Keratinocyte (primary cell): Measurements from ENCODE around the gene CDC20. TPM values are rescaled to one million over a fixed set of nuclear protein-coding genes. Genes with fewer than 3 reads are reported as not detected.

Experiments used
- DNase-seq: peaks from one replicate; pipeline ENCODE4 v3.0.0-alpha.2; 2011; ENCODE audit warnings: low read depth, missing footprints, low spot score
- FAIRE-seq: peaks from 2 replicates; lab custom pipeline; 2011; peaks lifted over from hg19 to GRCh38; lab: Jason Lieb, UNC
- H2AFZ ChIP-seq: 2 replicates; pipeline ENCODE4 v1.6.0; 2012; ENCODE audit warnings: low read length, control low read depth, inconsistent platforms; ENCODE audit not compliant: control insufficient read depth
- H3K27ac ChIP-seq: 2 replicates; pipeline ENCODE4 v1.5.1; 2011; ENCODE audit warnings: low read length; ENCODE audit not compliant: control insufficient read depth, insufficient read depth
- H3K27me3 ChIP-seq: 3 replicates; pipeline ENCODE4 v1.6.0; 2011; ENCODE audit warnings: low read length; ENCODE audit not compliant: control insufficient read depth, insufficient read depth; ENCODE audit errors: extremely low read depth
- H3K36me3 ChIP-seq, 2 experiments: 2 replicates in 1 of 2; 3 replicates in 1 of 2; pipeline ENCODE4 v1.5.1; 2011; ENCODE audit warnings: low read length in 2 of 2, mild to moderate bottlenecking in 1 of 2; ENCODE audit not compliant: control insufficient read depth in 2 of 2, insufficient read depth in 2 of 2; ENCODE audit errors: extremely low read depth in 1 of 2
- H3K4me1 ChIP-seq: 3 replicates; pipeline ENCODE4 v1.5.1; 2011; ENCODE audit warnings: low read length; ENCODE audit not compliant: control insufficient read depth, insufficient read depth; ENCODE audit errors: extremely low read depth
- H3K4me2 ChIP-seq: 3 replicates; pipeline ENCODE4 v1.6.0; 2011; ENCODE audit warnings: low read depth, low read length; ENCODE audit not compliant: control insufficient read depth, insufficient read depth; ENCODE audit errors: extremely low read depth
- H3K4me3 ChIP-seq, 3 experiments: fragments of 200-600 bp in 1 of 3; sonication (generic) in 1 of 3; 2 replicates in 2 of 3; 3 replicates in 1 of 3; pipeline ENCODE4 v1.5.1; 2011 to 2016; ENCODE audit warnings: low read length in 3 of 3, mild to moderate bottlenecking in 3 of 3, control low read depth in 2 of 3, inconsistent platforms in 1 of 3, low read depth in 1 of 3, mixed read lengths in 1 of 3, mixed run types in 1 of 3, moderate library complexity in 1 of 3; ENCODE audit not compliant: control insufficient read depth in 2 of 3, insufficient read depth in 2 of 3; ENCODE audit errors: extremely low read depth in 1 of 3
- H3K79me2 ChIP-seq: 2 replicates; pipeline ENCODE4 v1.6.0; 2012; ENCODE audit warnings: low read length; ENCODE audit not compliant: control insufficient read depth, insufficient read depth
- H3K9ac ChIP-seq: 3 replicates; pipeline ENCODE4 v1.6.0; 2011; ENCODE audit warnings: low read length; ENCODE audit not compliant: control insufficient read depth, insufficient read depth; ENCODE audit errors: extremely low read depth
- H3K9me1 ChIP-seq: 3 replicates; pipeline ENCODE4 v1.6.0; 2011; ENCODE audit warnings: low read length; ENCODE audit not compliant: control insufficient read depth, insufficient read depth; ENCODE audit errors: extremely low read depth
- H3K9me3 ChIP-seq: 2 replicates; pipeline ENCODE4 v1.5.1; 2012; ENCODE audit warnings: low read depth, low read length; ENCODE audit not compliant: control insufficient read depth
- H4K20me1 ChIP-seq: 3 replicates; pipeline ENCODE4 v1.6.0; 2011; ENCODE audit warnings: low read length; ENCODE audit not compliant: control insufficient read depth, insufficient read depth; ENCODE audit errors: extremely low read depth
- CTCF ChIP-seq, 3 experiments: IDR thresholded peaks in 1 of 3; conservative IDR thresholded peaks in 1 of 3; optimal IDR thresholded peaks in 1 of 3; 2 replicates in 2 of 3; 3 replicates in 1 of 3; pipeline versions ENCODE3 to v1.5.1; 2011; ENCODE audit warnings: low read length in 3 of 3, mild to moderate bottlenecking in 3 of 3, moderate library complexity in 2 of 3, control low read depth in 1 of 3, inconsistent platforms in 1 of 3; ENCODE audit not compliant: insufficient read depth in 2 of 3; ENCODE audit errors: extremely low read depth in 1 of 3
- EZH2 ChIP-seq: IDR thresholded peaks from one replicate; pipeline ENCODE4 v1.6.1; 2012; ENCODE audit warnings: inconsistent platforms, mild to moderate bottlenecking, low read length, moderate library complexity
- dilution Hi-C: fragments of 300-500 bp; cut with MboI; formaldehyde crosslinking; loops from one replicate; pipeline ENCODE4 v1.7.0; 2020; ENCODE audit warnings: low sequenced_read_pairs; ENCODE audit not compliant: extremely low pct_ligation_motif_present
- polyA plus RNA-seq, 5 experiments: library from polyadenylated mRNA; depleted of rRNA in 3 of 5; stranded (reverse) in 3 of 5; stranded (forward) in 1 of 5; unstranded in 1 of 5; fragments of >200 nt; gene quantifications; 1 replicate in 1 of 5; 2 replicates in 3 of 5; 3 replicates in 1 of 5; pipeline versions ENCODE4 v1.2.1 to v1.2.3, GENCODE V29; 2011 to 2012; ENCODE audit warnings: missing spikeins in 2 of 5, low read depth in 1 of 5, low replicate concordance in 1 of 5

CDC20 gene
- polyA plus RNA-seq, 1 donor (not counting 4 experiments of a cell fraction or from before 2014, with no cell fraction given) = 84.2 TPM

- Histone ChIP-seq H3K9me3 (no peaks in the 10 kb centered on the region), H3K4me2 (peak overlapping the region; percentile 99), H3K79me2 (peaks cover 63% of the 10 kb centered on the region), H3K27me3 (no peaks in the 10 kb centered on the region), H3K4me3 (peak overlapping the region; percentile 67 to 92 (median 79)), H4K20me1 (peaks cover 3% of the 10 kb centered on the region), H3K9ac (peak overlapping the region; percentile 82), H2AFZ (no peak overlapping the region), H3K36me3 (peaks cover 19 to 31% of the 10 kb centered on the region in 2 experiments), H3K4me1 (peaks cover 45% of the 10 kb centered on the region), H3K27ac (peak overlapping the region; percentile 75), H3K9me1 (no peaks in the 10 kb centered on the region)
- FAIRE-seq (peak; percentile 39), DNase-seq (no peak)
- TF ChIP-seq CTCF (optimal IDR thresholded peaks at IDR 0.05 in 1 of 3, IDR thresholded peaks at IDR 0.05 in 1 of 3, conservative IDR thresholded peaks at IDR 0.05 in 1 of 3; ENCODE audit: extremely low read depth in 1 of 3, insufficient read depth in 2 of 3, low read length in 3 of 3) = no peak
- TF ChIP-seq EZH2 = no peak
- dilution Hi-C loops = no loop called here
Measured at GRCh38 chr1:43366179-43366578, 7.4 kb downstream of the CDC20 start.

GRCh38 chr1:43366601-43367025 is 7.8 kb downstream of the CDC20 start:
- H3K4me3 ChIP-seq = peak overlapping the region; percentile 67 to 92 (median 79)
- peaks cover 19 to 26% of the 10 kb centered on the region in 2 experiments for H3K36me3 ChIP-seq
- peak overlapping the region; percentile 82 for H3K9ac ChIP-seq
- no peak for TF ChIP-seq CTCF (optimal IDR thresholded peaks at IDR 0.05 in 1 of 3, IDR thresholded peaks at IDR 0.05 in 1 of 3, conservative IDR thresholded peaks at IDR 0.05 in 1 of 3; ENCODE audit: extremely low read depth in 1 of 3, insufficient read depth in 2 of 3, low read length in 3 of 3)
- TF ChIP-seq EZH2 = no peak
- H3K27ac ChIP-seq = peak overlapping the region; percentile 75
- H3K9me1 ChIP-seq = no peaks in the 10 kb centered on the region
- dilution Hi-C loops = no loop called here
- H3K9me3 ChIP-seq = no peaks in the 10 kb centered on the region
- H3K4me1 ChIP-seq = peaks cover 45% of the 10 kb centered on the region
- DNase-seq = no peak
- no peak for FAIRE-seq
- no peaks in the 10 kb centered on the region for H3K27me3 ChIP-seq
- peaks cover 59% of the 10 kb centered on the region for H3K79me2 ChIP-seq
- peak overlapping the region; percentile 99 for H3K4me2 ChIP-seq
- H4K20me1 ChIP-seq = peaks cover 3% of the 10 kb centered on the region
- no peak overlapping the region for H2AFZ ChIP-seq
